SK-N-SH treated with all-trans-retinoic acid at 6 μM for 48 hours (cell line): ENCODE results near the gene CD47.

Experiments
- ATAC-seq: fragments of 200-7000 bp; cut with Tn5 transposase; 3 replicates; pipeline ENCODE4 v1.9.1; 2020; ENCODE audit warnings: mild to moderate bottlenecking, moderate library complexity
- CSDC2 ChIP-seq: fragments of 250-450 bp; sonication (Bioruptor Pico); IDR thresholded peaks from 2 replicates; pipeline ENCODE4 v1.5.0; 2020; ENCODE audit warnings: mild to moderate bottlenecking, moderate library complexity
- ESRRG ChIP-seq: fragments of 250-450 bp; sonication (Bioruptor Pico); IDR thresholded peaks from 2 replicates; pipeline ENCODE4 v1.6.1; 2021; ENCODE audit warnings: mild to moderate bottlenecking
- GLIS3 ChIP-seq: fragments of 250-450 bp; sonication (Bioruptor Pico); IDR thresholded peaks from 2 replicates; pipeline ENCODE4 v1.5.0; 2020; ENCODE audit warnings: mild to moderate bottlenecking, moderate library complexity
- ISL1 ChIP-seq: fragments of 250-450 bp; sonication (Bioruptor Pico); IDR thresholded peaks from 2 replicates; pipeline ENCODE4 v2.1.2; 2022; ENCODE audit warnings: mild to moderate bottlenecking, moderate library complexity
- OSR1 ChIP-seq: fragments of 250-450 bp; sonication (Bioruptor Pico); IDR thresholded peaks from 2 replicates; pipeline ENCODE4 v1.8.0; 2022; ENCODE audit warnings: moderate library complexity, mild to moderate bottlenecking, inconsistent platforms
- PPARA ChIP-seq: fragments of 250-450 bp; sonication (Bioruptor Pico); IDR thresholded peaks from 2 replicates; pipeline ENCODE4 v1.5.0; 2020; ENCODE audit warnings: mild to moderate bottlenecking, borderline replicate concordance
- RARB ChIP-seq: fragments of 250-450 bp; sonication (Bioruptor Pico); IDR thresholded peaks from 2 replicates; pipeline ENCODE4 v1.8.0; 2021; ENCODE audit warnings: mild to moderate bottlenecking, moderate library complexity
- SNAI2 ChIP-seq: fragments of 250-450 bp; sonication (Bioruptor Pico); IDR thresholded peaks from 2 replicates; pipeline ENCODE4 v1.5.0; 2020; ENCODE audit warnings: mild to moderate bottlenecking, moderate library complexity
- TOX ChIP-seq: fragments of 250-450 bp; sonication (Bioruptor Pico); IDR thresholded peaks from 2 replicates; pipeline ENCODE4 v1.8.0; 2021; ENCODE audit warnings: mild to moderate bottlenecking, moderate library complexity, borderline replicate concordance
- ZC3H10 ChIP-seq: fragments of 250-450 bp; sonication (Bioruptor Pico); IDR thresholded peaks from 2 replicates; pipeline ENCODE4 v1.5.1; 2021; ENCODE audit warnings: mild to moderate bottlenecking, moderate library complexity
- ZFP3 ChIP-seq: fragments of 250-450 bp; sonication (Bioruptor Pico); IDR thresholded peaks from 2 replicates; pipeline ENCODE4 v1.5.0; 2020; ENCODE audit warnings: mild to moderate bottlenecking, moderate library complexity
- ZFP30 ChIP-seq: fragments of 450-650 bp; formaldehyde crosslinking; IDR thresholded peaks from 2 replicates; pipeline ENCODE4 v1.5.0; 2022; ENCODE audit warnings: mild to moderate bottlenecking, moderate library complexity
- ZNF565 ChIP-seq: fragments of 450-650 bp; formaldehyde crosslinking; conservative IDR thresholded peaks from 2 replicates; pipeline ENCODE4 v1.5.0; 2020; ENCODE audit warnings: low read depth, mild to moderate bottlenecking, moderate library complexity
- ZNF70 ChIP-seq: fragments of 450-650 bp; formaldehyde crosslinking; IDR thresholded peaks from 2 replicates; pipeline ENCODE4 v1.5.0; 2020; ENCODE audit warnings: mild to moderate bottlenecking, moderate library complexity
- ZNF8 ChIP-seq: fragments of 450-650 bp; formaldehyde crosslinking; IDR thresholded peaks from 2 replicates; pipeline ENCODE4 v1.5.0; 2020; ENCODE audit warnings: mild to moderate bottlenecking, moderate library complexity
- TF ChIP-seq, protein P1 (sequence below): fragments of 250-450 bp; sonication (Bioruptor Pico); IDR thresholded peaks from 2 replicates; pipeline ENCODE4 v1.5.1; 2020; ENCODE audit warnings: low read depth, mild to moderate bottlenecking, moderate library complexity
- TF ChIP-seq, protein P2 (sequence below): fragments of 250-450 bp; sonication (Bioruptor Pico); IDR thresholded peaks from 2 replicates; pipeline ENCODE4 v1.5.1; 2021; ENCODE audit warnings: mild to moderate bottlenecking, moderate library complexity
- TF ChIP-seq, protein P3 (sequence below): fragments of 250-450 bp; sonication (Bioruptor Pico); IDR thresholded peaks from 2 replicates; pipeline ENCODE4 v1.8.0; 2021; ENCODE audit warnings: low read depth, mild to moderate bottlenecking, moderate library complexity, borderline replicate concordance
- TF ChIP-seq, protein P4 (sequence below): fragments of 250-450 bp; sonication (Bioruptor Pico); IDR thresholded peaks from 2 replicates; pipeline ENCODE4 v1.5.0; 2020; ENCODE audit warnings: mild to moderate bottlenecking, moderate library complexity
- TF ChIP-seq, protein P5 (sequence below): fragments of 250-450 bp; sonication (Bioruptor Pico); IDR thresholded peaks from 2 replicates; pipeline ENCODE4 v1.8.0; 2020; ENCODE audit warnings: mild to moderate bottlenecking, moderate library complexity, borderline replicate concordance

CD47 gene

DNA sequence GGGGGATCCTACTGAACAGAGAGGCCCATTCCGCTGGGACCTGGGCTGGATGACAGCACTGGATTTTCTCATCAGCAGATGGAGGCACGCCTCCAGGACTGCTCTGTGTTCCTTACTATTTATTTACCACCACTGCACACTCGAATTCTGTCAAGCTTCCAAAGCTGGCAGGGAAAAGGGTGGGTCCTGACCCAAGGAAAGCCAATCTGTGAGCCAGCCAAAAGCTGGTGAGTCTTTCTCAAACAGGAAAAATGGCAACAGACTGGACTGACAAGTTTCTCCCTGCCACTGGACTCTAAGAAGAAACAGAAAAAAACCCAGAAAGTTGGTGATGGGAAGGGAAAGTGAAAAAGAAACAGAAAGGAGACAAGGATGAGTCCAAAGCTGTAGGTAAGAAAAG lies 37.8 kb downstream of the CD47 start (continued):
- TF ChIP-seq ZFP3 (CRISPR knock-in tag): no peak
- TF ChIP-seq PPARA (CRISPR knock-in tag): no peak

DNA sequence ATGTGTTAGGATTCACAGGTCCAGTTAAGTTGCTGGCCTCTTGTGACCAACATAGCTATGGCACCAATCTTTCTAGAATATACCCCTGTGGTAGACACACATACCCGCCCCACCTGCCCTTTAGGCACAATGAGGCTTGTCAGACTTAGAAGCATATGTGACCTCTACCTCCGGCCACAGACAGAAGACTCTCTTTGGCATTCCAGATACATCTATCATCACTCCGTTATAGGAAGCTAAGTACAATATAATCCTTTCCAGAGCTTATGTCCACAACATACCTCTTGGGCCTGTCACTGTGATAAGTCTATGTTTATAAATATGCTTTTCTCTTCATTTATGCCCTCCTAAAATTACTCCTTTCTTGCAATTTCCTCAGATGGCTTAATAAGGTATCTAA lies 39.8 kb downstream of the CD47 start:
- no peak for TF ChIP-seq PPARA (CRISPR knock-in tag)
- no peak for TF ChIP-seq ZNF8 (CRISPR knock-in tag)
- TF ChIP-seq ZFP30 (CRISPR knock-in tag): no peak
- TF ChIP-seq ZNF70: no peak
- TF ChIP-seq, protein P1, sequence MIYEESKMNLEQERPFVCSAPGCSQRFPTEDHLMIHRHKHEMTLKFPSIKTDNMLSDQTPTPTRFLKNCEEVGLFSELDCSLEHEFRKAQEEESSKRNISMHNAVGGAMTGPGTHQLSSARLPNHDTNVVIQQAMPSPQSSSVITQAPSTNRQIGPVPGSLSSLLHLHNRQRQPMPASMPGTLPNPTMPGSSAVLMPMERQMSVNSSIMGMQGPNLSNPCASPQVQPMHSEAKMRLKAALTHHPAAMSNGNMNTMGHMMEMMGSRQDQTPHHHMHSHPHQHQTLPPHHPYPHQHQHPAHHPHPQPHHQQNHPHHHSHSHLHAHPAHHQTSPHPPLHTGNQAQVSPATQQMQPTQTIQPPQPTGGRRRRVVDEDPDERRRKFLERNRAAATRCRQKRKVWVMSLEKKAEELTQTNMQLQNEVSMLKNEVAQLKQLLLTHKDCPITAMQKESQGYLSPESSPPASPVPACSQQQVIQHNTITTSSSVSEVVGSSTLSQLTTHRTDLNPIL (CRISPR knock-in tag): no peak
- TF ChIP-seq GLIS3 (CRISPR knock-in tag): no peak
- no peak for TF ChIP-seq RARB (CRISPR knock-in tag)
- TF ChIP-seq ESRRG (CRISPR knock-in tag): no peak
- TF ChIP-seq, protein P2, sequence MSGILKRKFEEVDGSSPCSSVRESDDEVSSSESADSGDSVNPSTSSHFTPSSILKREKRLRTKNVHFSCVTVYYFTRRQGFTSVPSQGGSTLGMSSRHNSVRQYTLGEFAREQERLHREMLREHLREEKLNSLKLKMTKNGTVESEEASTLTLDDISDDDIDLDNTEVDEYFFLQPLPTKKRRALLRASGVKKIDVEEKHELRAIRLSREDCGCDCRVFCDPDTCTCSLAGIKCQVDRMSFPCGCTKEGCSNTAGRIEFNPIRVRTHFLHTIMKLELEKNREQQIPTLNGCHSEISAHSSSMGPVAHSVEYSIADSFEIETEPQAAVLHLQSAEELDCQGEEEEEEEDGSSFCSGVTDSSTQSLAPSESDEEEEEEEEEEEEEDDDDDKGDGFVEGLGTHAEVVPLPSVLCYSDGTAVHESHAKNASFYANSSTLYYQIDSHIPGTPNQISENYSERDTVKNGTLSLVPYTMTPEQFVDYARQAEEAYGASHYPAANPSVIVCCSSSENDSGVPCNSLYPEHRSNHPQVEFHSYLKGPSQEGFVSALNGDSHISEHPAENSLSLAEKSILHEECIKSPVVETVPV: no peak
- no peak for TF ChIP-seq ZFP3 (CRISPR knock-in tag)
- no peak for TF ChIP-seq TOX (CRISPR knock-in tag)
- TF ChIP-seq ZNF565: no peak
- TF ChIP-seq CSDC2 (CRISPR knock-in tag): no peak
- TF ChIP-seq, protein P3, sequence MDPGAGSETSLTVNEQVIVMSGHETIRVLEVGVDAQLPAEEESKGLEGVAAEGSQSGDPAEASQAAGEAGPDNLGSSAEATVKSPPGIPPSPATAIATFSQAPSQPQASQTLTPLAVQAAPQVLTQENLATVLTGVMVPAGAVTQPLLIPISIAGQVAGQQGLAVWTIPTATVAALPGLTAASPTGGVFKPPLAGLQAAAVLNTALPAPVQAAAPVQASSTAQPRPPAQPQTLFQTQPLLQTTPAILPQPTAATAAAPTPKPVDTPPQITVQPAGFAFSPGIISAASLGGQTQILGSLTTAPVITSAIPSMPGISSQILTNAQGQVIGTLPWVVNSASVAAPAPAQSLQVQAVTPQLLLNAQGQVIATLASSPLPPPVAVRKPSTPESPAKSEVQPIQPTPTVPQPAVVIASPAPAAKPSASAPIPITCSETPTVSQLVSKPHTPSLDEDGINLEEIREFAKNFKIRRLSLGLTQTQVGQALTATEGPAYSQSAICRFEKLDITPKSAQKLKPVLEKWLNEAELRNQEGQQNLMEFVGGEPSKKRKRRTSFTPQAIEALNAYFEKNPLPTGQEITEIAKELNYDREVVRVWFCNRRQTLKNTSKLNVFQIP: no peak
- no peak for TF ChIP-seq ISL1 (CRISPR knock-in tag)
- TF ChIP-seq, protein P4, sequence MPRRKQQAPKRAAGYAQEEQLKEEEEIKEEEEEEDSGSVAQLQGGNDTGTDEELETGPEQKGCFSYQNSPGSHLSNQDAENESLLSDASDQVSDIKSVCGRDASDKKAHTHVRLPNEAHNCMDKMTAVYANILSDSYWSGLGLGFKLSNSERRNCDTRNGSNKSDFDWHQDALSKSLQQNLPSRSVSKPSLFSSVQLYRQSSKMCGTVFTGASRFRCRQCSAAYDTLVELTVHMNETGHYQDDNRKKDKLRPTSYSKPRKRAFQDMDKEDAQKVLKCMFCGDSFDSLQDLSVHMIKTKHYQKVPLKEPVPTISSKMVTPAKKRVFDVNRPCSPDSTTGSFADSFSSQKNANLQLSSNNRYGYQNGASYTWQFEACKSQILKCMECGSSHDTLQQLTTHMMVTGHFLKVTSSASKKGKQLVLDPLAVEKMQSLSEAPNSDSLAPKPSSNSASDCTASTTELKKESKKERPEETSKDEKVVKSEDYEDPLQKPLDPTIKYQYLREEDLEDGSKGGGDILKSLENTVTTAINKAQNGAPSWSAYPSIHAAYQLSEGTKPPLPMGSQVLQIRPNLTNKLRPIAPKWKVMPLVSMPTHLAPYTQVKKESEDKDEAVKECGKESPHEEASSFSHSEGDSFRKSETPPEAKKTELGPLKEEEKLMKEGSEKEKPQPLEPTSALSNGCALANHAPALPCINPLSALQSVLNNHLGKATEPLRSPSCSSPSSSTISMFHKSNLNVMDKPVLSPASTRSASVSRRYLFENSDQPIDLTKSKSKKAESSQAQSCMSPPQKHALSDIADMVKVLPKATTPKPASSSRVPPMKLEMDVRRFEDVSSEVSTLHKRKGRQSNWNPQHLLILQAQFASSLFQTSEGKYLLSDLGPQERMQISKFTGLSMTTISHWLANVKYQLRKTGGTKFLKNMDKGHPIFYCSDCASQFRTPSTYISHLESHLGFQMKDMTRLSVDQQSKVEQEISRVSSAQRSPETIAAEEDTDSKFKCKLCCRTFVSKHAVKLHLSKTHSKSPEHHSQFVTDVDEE: no peak
- TF ChIP-seq, protein P5, sequence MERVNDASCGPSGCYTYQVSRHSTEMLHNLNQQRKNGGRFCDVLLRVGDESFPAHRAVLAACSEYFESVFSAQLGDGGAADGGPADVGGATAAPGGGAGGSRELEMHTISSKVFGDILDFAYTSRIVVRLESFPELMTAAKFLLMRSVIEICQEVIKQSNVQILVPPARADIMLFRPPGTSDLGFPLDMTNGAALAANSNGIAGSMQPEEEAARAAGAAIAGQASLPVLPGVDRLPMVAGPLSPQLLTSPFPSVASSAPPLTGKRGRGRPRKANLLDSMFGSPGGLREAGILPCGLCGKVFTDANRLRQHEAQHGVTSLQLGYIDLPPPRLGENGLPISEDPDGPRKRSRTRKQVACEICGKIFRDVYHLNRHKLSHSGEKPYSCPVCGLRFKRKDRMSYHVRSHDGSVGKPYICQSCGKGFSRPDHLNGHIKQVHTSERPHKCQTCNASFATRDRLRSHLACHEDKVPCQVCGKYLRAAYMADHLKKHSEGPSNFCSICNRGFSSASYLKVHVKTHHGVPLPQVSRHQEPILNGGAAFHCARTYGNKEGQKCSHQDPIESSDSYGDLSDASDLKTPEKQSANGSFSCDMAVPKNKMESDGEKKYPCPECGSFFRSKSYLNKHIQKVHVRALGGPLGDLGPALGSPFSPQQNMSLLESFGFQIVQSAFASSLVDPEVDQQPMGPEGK (CRISPR knock-in tag): no peak
- TF ChIP-seq, all 23 proteins: peak for 0
- peak; percentile 80 for ATAC-seq

DNA sequence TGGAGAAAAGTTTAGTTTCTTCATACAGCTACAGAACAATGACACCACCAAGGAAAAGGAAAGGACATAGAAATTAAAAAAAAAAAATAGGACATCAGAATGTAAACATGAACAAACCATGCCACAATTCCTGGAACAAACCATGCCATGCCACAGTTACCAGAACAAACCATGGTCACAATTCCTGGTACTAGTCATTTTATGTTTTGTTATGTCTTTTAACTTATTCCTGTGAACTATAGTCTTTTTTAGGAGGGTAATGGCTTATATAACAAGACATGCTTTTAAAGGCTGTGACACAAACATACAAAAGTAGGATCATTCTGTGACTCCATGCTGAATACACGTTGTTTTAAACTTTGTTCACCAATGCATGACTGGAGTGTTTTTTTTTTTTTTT lies 42.8 kb downstream of the CD47 start:
- no peak for ATAC-seq

More for the DNA sequence above, 42.8 kb downstream of the CD47 start:
- TF ChIP-seq TOX (CRISPR knock-in tag) (no peak), ZNF8 (CRISPR knock-in tag) (no peak), OSR1 (CRISPR knock-in tag) (no peak), SNAI2 (no peak), RARB (CRISPR knock-in tag) (no peak), ZC3H10 (CRISPR knock-in tag) (no peak), GLIS3 (CRISPR knock-in tag) (no peak), CSDC2 (CRISPR knock-in tag) (no peak)
- TF ChIP-seq, protein P1 (CRISPR knock-in tag): no peak
- TF ChIP-seq, protein P4: no peak
- TF ChIP-seq, all 23 proteins: peak for 0
